ENCODE results near the gene PRR30.

GRCh38 chr2:27174638-27175037 is 35.4 kb upstream of the PRR30 start:
- TF ChIP-seq EZH2 (IDR thresholded peaks at IDR 0.05) (no peak), FOXP2 (optimal IDR thresholded peaks at IDR 0.05; ENCODE audit: control extremely low read depth, extremely low read length, insufficient read depth) (no peak)

Data from SK-N-MC (cell line).